ENCODE measurements around the gene CNTN4. TPM values are rescaled to one million over a fixed set of nuclear protein-coding genes. Genes with fewer than 3 reads are reported as not detected.

The CNTN4 gene
- total RNA-seq, 1 experiment from 2014 or later = 2.9 TPM

GRCh38 chr3:3016226-3016625 is 917.6 kb downstream of the CNTN4 start:
- peaks cover 6% of the 10 kb centered on the region for H3K27me3 Mint-ChIP-seq (ENCODE audit: unreplicated experiment)
- BruUV-seq (replicated peaks) = no TSS peak

GRCh38 chr3:3020209-3020608 is 921.5 kb downstream of the CNTN4 start:
- no peak for DNase-seq
- peaks cover 9% of the 10 kb centered on the region for H3K4me1 Mint-ChIP-seq (ENCODE audit: low read depth, unreplicated experiment)
- intact Hi-C loops (cut with micrococcal nuclease; ENCODE audit: unreplicated experiment) = no loop called here
- TF ChIP-seq CTCF (IDR thresholded peaks at IDR 0.05; ENCODE audit: unreplicated experiment) = no peak
- no peaks in the 10 kb centered on the region for H3K36me3 Mint-ChIP-seq (ENCODE audit: insufficient read depth, unreplicated experiment)
- no TSS peak for BruUV-seq (replicated peaks)
- CTCF ChIA-PET = no interaction called here
- no peak overlapping the region for H3K4me3 Mint-ChIP-seq (ENCODE audit: low read depth, unreplicated experiment)
- H3K27ac Mint-ChIP-seq (ENCODE audit: unreplicated experiment) = no peak overlapping the region
- no peaks in the 10 kb centered on the region for H3K27me3 Mint-ChIP-seq (ENCODE audit: unreplicated experiment)
- no peaks in the 10 kb centered on the region for H3K9me3 Mint-ChIP-seq (ENCODE audit: low read depth, unreplicated experiment)

More at GRCh38 chr3:3016226-3016625, 917.6 kb downstream of the CNTN4 start:
- no peak for TF ChIP-seq CTCF (IDR thresholded peaks at IDR 0.05; ENCODE audit: unreplicated experiment)
- peaks cover 9% of the 10 kb centered on the region for H3K4me1 Mint-ChIP-seq (ENCODE audit: low read depth, unreplicated experiment)
- H3K4me3 Mint-ChIP-seq (ENCODE audit: low read depth, unreplicated experiment) = no peak overlapping the region
- CTCF ChIA-PET = no interaction called here
- intact Hi-C loops (cut with micrococcal nuclease; ENCODE audit: unreplicated experiment) = loop anchor here (10.0 kb wide), 1 partner anchor 1211 kb away; no protein-coding TSS in a partner anchor
- no peak for DNase-seq
- no peaks in the 10 kb centered on the region for H3K9me3 Mint-ChIP-seq (ENCODE audit: low read depth, unreplicated experiment)
- H3K27ac Mint-ChIP-seq (ENCODE audit: unreplicated experiment) = no peak overlapping the region
- no peaks in the 10 kb centered on the region for H3K36me3 Mint-ChIP-seq (ENCODE audit: insufficient read depth, unreplicated experiment)

GRCh38 chr3:3023111-3023745 is 924.6 kb downstream of the CNTN4 start:
- CTCF ChIA-PET = no interaction called here
- Mint-ChIP-seq H3K36me3 (ENCODE audit: insufficient read depth, unreplicated experiment) (no peaks in the 10 kb centered on the region), H3K4me3 (ENCODE audit: low read depth, unreplicated experiment) (no peak overlapping the region), H3K27me3 (ENCODE audit: unreplicated experiment) (no peaks in the 10 kb centered on the region), H3K9me3 (ENCODE audit: low read depth, unreplicated experiment) (no peaks in the 10 kb centered on the region), H3K4me1 (ENCODE audit: low read depth, unreplicated experiment) (no peaks in the 10 kb centered on the region), H3K27ac (ENCODE audit: unreplicated experiment) (no peak overlapping the region)
- no TSS peak for BruUV-seq (replicated peaks)
- no peak for TF ChIP-seq CTCF (IDR thresholded peaks at IDR 0.05; ENCODE audit: unreplicated experiment)
- intact Hi-C loops (cut with micrococcal nuclease; ENCODE audit: unreplicated experiment) = no loop called here
- DNase-seq = no peak

- intact Hi-C loops (cut with micrococcal nuclease; ENCODE audit: unreplicated experiment) = no loop called here
- Mint-ChIP-seq H3K4me3 (ENCODE audit: low read depth, unreplicated experiment) (no peak overlapping the region), H3K4me1 (ENCODE audit: low read depth, unreplicated experiment) (no peaks in the 10 kb centered on the region), H3K9me3 (ENCODE audit: low read depth, unreplicated experiment) (no peaks in the 10 kb centered on the region), H3K36me3 (ENCODE audit: insufficient read depth, unreplicated experiment) (no peaks in the 10 kb centered on the region), H3K27me3 (ENCODE audit: unreplicated experiment) (no peaks in the 10 kb centered on the region), H3K27ac (ENCODE audit: unreplicated experiment) (no peak overlapping the region)
- BruUV-seq (replicated peaks) = no TSS peak
- no peak for TF ChIP-seq CTCF (IDR thresholded peaks at IDR 0.05; ENCODE audit: unreplicated experiment)
- DNase-seq = no peak
- CTCF ChIA-PET = no interaction called here
These were observed 929.4 kb downstream of the CNTN4 start for GRCh38 chr3:3027976-3028567.
